ENCODE results near the gene PKDCC.
"Not testable (repeated sequence)": the region's sequence is repeated elsewhere in the genome, so short reads cannot be mapped to it uniquely, and the experiment has no call there.

Gene PKDCC

DNA sequence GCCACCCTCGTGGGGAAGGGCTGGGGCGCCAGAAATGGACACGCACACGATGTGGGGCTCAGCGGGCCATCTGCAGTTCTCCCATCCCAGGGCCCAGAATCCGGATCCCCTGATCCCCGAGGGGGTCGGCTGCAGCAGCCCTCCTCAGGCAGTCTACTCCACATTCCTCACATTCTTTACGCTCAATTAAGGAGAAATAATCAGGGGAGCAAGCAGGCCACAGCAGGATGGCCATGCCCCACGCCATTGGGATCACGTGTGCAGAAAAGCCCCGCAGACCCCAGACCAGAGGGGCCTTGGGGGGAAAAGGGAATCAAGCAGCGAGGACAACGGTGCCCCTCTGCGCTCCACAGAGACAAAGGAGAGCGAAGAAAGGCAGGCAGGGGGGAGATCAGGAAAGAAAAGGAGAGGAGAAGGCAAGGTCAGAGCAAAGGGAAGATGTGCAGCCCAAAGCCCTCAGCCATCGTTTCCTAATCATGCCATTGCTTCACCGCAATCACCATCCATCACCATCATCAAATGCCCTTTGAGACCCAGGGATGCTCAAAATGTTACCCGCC, 17.5 kb upstream of the PKDCC start:
- DNase-seq (ENCODE audit: low read depth) = no peak

DNA sequence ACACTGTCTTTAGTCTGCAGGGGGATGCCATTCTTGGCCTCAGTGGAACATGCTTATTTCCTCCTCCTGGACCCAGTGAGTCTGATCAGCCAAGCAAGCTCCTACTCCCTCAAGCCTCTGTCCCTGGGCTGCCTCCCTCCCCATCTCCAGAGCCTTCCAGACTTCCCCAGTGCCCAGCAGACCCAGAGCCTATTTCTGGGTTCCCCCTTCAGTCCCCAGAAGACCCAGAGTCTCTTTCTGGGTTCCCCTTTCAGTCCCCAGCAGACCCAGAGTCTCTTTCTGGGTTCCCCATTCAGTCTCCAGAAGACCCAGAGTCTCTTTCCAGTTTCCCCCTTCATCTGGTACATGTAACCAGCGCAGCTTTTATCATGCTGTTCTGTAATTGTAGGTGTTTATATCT, 17.0 kb upstream of the PKDCC start:
- no peak for DNase-seq (ENCODE audit: low read depth)

DNA sequence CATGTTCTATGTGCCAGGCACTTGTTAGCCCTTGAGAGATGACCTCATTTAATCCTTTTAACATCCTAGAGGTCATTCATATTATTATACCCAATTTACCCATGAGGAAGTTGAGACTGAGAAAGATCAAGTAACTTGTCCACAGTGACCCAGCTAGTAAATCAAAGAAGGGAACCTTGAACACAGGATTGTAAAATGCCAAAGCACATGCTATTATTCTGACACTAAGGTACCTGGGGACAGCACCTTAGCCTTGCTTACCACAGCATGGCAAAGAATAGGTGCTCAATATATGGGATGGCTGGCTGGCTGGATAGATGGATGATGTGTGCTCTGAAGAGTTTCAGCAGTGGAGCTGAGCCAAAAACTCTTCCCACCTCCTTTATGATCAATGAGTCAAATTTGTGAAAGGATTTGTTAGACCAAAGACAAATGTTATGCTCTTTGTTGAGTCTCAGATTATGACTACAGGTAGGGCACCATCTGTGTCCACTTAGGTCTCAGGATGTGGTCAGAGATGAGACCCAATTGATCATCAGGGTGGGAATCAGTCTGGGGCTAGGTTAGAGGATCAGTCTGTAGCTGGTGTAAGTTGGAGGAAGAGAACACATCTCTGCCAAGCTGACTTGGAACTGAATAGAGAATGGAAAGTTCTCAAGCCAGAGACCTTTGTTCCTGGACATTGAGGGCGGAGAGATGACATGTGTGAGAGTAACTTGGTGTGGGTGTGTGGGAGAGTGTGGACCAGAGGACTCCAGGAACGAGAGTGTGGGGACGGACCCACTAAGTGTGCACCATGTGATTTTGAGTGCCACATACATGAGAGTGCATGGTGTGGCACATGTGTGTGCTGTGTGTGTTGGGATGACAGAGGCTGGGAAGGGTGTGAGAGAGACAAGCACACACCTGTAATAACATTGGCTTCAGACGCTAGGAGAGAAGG, 16.3 kb upstream of the PKDCC start:
- DNase-seq (ENCODE audit: low read depth) = no peak

DNA sequence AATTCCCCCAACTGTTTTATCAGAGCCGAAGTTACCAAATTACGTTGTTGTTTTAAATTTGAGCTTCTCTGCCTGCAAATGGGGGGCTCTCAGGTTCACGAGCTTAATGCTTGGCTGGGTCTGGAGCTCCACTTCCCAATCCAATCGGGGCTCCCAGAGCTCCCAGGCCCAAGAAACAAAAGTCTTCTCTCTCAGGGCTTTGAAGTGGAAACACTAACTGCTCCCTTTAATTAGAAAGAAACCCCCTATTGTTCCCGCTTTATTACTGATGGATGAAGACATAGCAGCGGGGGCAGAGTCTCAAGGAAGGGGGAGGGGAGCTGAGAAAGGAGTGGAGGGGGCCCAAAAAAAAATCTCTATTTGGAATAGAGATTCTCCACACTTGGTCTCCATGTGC, 15.6 kb upstream of the PKDCC start:
- no peak for DNase-seq (ENCODE audit: low read depth)

DNA sequence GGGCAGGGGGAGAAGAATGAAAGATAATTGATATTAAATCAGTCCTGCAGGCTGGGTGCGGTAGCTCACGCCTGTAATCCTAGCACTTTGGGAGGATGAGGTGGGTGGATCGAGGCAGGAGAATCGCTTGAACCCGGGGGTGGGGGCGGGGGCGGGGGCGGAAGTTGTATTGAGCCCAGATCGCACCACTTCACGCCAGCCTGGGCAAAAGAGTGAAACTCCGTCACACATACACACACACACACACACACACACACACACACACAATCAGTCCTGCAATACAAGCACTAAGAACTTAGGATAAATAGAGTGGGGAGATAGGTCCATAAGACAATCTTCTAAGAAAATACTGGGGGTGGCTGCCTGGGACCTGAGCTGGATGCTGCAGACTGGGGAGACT, 15.1 kb upstream of the PKDCC start:
- no peak for DNase-seq (ENCODE audit: low read depth)

DNA sequence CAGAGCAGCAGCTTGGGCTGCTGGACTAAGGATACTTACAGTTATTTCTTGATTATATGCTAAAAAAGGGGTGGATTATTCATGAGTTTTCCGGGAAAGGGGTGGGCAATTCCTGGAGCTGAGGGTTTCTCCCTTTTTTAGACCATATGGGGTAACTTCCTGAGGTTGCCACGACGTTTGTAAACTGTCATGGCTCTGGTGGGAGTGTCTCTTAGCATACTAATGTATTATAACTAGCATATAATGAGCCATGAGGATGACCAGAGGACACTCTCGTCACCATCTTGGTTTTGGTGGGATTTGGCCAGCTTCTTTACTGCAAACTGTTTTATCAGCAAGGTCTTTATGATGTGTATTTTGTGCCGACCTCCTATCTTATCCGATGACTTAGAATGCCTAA, 13.7 kb upstream of the PKDCC start:
- not testable (repeated sequence) for DNase-seq (ENCODE audit: low read depth)

DNA sequence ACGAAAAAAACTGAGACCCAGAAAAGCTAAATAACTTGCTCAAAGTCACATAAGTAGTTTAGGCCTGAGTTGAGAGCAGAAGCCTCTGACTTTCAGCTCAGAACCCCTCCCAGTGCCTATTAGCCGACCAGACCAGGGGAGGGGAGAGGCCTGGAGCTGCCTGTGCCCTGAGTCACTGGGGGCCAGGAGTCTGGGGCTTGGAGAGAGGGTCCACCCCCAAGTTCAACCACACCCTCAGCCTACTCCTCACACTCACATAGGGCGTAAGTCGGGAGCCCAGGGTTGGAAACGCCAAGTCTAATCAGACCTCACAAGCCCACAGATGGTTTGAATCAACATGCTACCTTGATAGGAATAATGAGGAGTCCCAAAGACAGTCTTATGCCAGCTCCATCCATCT, 12.6 kb upstream of the PKDCC start:
- DNase-seq (ENCODE audit: low read depth) = no peak

DNA sequence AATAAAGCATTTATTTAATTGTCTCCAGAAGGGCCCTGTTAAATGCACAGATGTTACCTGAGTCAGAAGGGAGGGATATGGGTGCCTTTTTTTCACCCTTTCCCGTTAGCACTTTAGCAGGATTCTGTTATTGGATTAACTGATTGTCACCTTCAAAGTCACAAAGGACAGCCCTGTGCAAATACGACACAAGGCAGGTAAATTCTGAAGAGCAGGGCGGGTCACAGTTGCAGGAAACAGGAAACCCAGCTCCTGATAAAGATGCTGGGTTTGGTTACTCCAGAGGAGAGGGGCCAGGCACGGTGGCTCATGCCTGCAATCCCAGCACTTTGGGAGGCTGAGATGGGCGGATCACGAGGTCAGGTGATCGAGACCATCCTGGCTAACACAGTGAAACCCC, 11.4 kb upstream of the PKDCC start:
- DNase-seq (ENCODE audit: low read depth) = no peak

DNA sequence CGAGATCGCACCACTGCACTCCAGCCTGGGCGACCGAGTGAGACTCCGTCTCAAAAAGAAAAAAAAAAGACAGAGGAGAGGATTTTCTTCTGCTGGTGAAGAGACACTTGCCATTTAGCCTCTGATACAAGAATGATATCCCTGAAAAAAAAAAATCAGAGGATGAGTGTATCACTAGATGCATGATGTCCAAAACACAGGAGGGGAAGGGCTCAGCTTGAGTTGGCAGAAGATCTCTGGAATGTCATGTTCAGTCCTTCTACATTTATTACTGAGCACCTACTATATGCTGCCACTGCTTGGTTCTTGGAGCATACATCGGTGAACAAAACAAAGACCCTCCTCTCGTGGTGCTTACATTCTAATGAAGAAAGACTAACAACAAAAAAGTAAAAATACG, 10.9 kb upstream of the PKDCC start:
- DNase-seq (ENCODE audit: low read depth) = no peak

DNA sequence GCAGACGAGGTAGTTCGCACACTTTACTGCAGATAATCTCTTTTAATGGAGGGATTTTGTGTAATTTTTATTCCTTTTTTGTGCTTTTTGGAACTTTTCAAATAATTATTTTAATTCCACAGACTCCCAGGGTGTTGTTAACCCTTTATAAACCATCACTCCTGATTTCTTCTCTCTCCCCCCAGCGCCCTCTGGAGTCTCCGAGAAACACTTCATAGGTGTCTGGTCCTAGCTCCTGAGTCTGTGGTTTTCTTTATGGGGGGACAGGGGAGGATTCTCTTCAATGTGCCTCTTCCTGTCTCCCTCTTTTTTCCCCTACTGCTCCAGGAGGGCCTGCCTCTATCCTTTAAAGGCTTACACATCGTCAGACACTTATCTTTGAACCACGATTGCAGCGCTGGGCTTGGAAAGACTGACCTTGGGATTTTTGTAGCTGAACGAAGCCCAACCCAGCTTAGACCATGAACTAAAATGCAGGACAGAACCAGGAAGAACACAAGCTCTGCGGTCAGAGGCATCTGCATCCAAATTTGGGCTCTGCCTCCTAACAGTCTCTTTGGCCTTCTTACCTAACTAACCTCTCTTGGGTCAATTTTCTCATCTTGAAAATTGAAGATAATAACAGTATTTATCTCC, 7.1 kb upstream of the PKDCC start:
- no peak for DNase-seq (ENCODE audit: low read depth)

DNA sequence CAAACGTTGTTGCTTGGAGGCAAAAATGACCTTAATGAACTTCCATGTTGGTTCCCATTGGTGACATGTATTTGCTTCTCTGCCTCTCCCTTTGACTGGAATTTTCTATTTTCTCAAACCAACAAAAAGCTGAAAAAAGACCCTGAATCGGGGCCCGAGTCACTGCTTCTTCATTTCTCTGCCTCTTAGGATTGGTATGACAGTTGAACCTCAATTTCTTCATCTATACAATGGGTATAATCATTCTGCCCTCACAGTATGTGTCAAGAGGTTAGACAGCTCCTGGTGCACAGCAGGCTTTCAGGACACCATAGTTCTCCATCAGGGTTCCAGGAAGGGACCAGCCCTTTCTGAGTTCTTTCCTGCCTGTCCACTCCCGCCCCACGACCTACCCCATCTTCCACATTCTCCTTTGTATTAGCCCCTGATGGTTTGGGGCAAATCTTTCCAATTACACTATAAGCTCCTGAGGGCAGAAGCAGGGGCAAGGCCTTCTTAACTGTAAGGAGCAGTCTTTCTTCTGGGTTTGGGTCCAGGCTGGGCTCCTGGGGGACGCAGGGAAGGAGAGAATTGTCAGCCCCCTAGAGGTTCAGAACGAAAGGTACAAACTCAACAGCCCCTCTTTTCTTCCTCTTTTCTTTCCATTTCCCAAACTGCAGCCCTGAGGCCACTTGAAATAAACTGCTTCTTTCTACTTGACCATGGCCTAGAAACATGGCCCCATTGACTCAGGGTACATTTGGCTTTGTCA, 6.3 kb upstream of the PKDCC start:
- no peak for DNase-seq (ENCODE audit: low read depth)

DNA sequence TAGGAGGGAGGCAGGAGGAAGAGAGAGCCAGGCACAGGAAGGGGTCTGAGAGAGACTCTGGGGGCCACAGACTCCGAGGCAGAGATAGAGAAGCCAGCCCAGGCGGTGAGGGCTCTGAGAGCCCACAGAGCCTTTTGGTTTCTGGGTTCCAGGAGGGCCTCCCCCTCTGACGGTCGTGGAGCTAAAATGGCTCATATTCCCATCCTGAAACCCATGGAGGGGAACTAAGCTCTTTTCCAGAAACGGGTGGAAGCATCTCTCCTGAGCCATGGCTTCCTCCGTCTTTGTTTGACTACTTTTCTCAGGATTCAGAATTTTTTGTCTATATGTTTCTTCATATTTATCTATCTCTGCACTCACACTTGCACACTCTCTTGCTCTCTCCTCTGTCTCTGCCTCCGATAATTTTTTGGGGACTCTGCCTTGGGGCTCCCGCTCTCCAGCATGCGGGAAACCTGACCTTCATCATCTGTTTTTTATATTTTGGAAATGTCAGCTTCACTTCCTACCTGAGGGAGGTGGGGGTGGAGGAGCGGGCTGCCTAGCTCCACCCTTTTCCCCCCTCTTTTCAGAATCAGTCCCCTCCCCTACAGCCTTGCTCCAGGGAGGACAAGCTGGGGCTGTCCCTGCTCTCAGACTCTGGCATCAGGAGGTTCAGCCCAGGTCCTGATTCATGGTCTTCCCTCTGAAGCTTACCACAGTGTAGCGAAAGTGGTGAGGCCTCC, 5.0 kb upstream of the PKDCC start:
- no peak for DNase-seq (ENCODE audit: low read depth)

DNA sequence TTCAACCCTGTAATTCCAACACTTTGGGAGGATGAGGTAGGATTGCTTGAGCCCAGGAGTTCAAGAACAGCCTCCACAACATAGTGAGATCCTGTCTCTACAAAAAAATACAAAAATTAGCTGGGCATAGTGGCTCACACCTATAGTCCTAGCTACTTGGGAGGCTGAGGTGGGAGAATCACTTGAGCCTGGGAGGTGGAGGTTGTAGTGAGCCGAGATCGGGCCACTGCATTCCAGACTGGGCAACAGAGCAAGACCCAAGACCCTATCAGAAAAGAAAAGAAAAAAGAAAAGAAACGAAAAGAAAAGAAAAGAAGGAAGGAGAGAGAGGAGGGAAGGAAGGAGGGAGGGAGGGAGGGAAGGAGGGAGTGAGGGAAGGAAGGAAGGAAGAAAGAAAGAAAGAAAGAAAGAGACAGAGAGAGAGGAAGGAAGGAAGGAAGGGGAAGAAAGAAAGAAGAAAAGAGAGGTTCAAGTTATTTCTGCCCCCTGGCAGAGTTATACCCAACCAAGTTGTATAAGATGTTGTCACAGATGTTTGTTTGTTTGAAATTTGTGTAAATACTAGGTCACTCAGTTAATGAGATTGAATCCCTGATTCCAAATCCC, 3.9 kb upstream of the PKDCC start:
- no peak for DNase-seq (ENCODE audit: low read depth)

DNA sequence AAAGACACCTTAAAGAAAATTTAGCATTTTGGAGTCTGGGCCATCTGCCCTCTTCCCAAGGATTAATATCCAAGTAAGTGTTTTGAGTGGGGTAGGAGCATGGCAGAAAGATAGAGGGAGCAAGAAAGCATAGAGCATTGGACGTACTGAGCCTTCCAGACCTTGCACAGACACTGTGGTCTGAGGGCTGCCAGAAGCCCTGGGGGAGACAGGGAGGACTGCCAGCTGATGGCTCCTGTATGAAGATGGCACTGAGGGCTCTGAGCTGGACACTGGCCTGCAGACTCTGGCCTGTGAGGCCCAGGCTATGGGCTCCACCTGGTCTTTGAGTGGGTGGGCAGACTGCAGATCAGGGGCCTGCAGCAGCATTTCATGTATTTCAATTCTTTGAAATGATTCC, 2.9 kb upstream of the PKDCC start:
- no peak for DNase-seq (ENCODE audit: low read depth)

DNA sequence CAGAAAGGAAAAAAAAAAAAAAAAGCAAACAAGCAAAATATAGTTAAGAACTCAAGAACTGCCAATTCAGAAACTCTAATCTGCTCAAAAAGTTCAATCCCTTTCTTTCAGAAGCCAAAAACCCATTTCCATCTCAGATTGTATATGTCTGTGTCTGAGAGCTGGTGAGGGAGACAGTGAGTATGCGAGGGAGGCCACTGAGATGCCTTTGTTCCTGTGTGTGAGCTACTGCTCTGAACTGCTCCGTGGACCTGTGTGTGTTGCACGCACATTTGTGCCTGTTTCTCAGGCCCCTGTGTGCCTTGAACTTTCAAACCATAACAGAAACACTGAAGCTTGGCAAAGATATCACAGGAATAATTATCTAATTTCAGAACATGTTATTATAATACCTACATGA, 2.5 kb upstream of the PKDCC start:
- DNase-seq (ENCODE audit: low read depth) = no peak

DNA sequence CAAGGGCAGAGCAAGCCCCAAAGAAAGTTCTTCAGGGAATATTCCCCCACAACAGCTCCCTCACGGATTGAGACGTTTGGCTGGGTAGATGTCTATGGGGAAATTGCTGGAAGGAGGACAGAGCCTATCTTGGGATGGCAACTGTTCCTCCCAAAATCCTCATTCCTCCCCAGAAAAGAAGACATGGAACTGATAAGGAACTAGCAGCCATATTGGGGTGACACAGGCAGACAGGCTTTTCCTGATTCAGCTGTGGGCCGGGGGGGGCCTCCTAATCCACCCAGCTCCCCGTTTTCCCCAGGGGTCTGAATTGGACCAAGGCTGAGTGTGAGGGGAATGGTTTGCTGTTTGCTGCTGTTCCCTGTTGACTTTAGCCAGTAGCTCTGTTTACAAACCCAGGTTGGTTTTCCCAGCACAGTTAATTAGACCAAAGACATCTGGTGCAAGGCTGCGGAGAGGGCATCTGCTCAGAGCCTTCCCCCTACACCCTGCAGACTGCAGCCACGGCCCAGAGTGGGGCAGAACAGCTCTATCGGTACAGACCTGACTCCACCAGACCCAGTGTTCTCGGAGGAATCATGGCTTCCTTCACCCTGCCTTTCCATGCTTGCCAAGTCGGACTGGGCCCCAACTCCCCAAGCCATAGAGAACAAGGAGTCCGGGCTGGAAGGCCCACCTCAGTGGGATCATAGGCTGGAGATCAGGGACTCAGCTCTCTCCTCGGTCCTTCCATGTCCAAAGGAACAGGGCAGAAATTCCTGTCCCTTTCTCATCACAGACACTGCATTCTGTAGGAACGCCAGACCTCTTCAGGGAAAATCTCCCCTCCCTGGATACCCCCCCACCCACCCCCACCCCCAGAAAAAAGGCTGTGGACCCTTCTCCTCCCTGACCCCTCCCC, 1.7 kb upstream of the PKDCC start:
- no peak for DNase-seq (ENCODE audit: low read depth)

DNA sequence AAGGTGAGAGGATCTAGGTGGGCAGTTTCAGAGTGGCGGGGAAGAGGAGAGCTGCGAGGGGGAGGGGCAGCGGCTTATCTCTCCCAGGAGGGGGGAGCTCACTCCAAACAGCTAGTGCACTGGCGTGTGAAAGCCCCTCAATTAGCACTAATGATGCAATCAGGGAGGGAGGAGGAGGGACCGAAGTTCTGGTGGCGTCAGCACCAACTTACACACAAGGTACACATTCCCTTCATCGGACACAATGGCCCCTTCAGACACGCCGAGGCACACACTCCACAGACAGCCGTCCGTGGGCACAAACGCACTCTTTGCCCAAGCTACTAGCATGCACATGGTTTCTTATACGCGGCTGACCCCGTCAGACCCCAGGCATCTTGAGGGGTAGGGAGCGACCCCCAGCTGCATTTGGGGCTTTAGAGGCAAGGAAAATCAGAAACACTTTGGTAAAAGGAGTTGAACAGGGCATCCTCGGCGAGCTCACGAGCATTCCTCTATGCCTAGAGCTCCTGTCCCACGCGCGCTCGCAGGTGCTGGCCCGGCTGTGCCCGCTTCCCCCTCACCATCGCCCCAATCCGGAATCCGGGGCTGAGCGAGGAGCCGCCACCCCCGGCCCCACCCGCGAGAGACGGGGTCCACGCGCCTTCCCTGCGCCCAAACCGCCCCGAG, 868 bp upstream of the PKDCC start:
- DNase-seq (ENCODE audit: low read depth) = no peak

DNA sequence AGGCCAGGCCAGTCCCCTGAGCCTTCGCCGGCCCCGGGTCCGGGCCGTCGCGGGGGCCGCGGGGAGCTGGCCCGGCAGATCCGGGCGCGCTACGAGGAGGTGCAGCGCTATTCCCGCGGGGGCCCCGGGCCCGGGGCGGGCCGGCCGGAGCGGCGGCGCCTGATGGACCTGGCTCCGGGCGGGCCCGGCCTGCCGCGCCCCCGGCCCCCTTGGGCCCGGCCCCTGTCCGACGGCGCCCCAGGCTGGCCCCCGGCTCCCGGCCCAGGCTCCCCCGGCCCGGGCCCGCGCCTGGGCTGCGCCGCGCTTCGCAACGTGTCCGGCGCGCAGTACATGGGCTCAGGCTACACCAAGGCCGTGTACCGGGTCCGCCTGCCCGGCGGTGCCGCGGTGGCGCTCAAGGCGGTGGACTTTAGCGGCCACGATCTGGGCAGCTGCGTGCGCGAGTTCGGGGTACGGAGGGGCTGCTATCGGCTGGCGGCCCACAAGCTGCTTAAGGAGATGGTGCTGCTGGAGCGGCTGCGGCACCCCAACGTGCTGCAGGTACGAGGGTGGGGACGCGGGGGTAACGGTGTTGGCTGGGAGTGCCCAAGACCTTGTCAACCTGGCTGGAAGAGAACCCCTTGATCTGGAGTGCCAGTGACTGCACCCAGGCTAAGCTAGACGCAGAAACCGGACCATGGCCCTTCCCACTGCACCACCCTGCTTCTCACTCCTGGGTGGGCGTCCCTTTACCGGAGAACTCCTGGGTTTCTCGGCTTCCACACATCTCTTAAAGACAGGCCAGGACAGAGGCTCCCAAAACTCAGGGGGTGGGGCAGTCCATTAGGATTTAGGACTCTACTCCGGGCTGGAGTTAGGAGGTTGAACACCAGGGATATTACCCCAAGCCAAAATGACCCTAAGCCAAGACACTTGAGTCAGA, 739 bp downstream of the PKDCC start:
- peak; percentile 29 for DNase-seq (ENCODE audit: low read depth)
